Aorta (tissue), 5 donors: Measurements from ENCODE around the gene PARM1. TPM values are rescaled to one million over a fixed set of nuclear protein-coding genes. Genes with fewer than 3 reads are reported as not detected.

Experiments
- ATAC-seq: fragments of 200-7000 bp; cut with Tn5 transposase; one replicate; pipeline ENCODE4 v1.9.1; 2022; ENCODE audit warnings: moderate library complexity; ENCODE audit not compliant: low FRiP score
- DNase-seq, 2 donors: peaks; one replicate each; pipeline ENCODE4 v3.0.0-alpha.2; 2020
- H3K27ac ChIP-seq, 2 donors: one replicate each; pipeline ENCODE4 v1.5.1; 2013; ENCODE audit warnings: low read length in 2 of 2, mild to moderate bottlenecking in 2 of 2, moderate library complexity in 2 of 2, control low read depth in 1 of 2, inconsistent platforms in 1 of 2, low read depth in 1 of 2
- H3K27me3 ChIP-seq, 2 donors: one replicate each; pipeline ENCODE4 v1.6.1; 2013; ENCODE audit warnings: control low read depth in 1 of 2, low read length in 1 of 2, mild to moderate bottlenecking in 1 of 2, moderate library complexity in 1 of 2; ENCODE audit not compliant: insufficient read depth in 2 of 2, control insufficient read depth in 1 of 2
- H3K36me3 ChIP-seq, 2 donors: one replicate each; pipeline ENCODE4 v1.6.1; 2013; ENCODE audit warnings: control low read depth in 1 of 2, low read length in 1 of 2, mild to moderate bottlenecking in 1 of 2; ENCODE audit not compliant: insufficient read depth in 2 of 2, control insufficient read depth in 1 of 2
- H3K4me1 ChIP-seq, 2 donors: one replicate each; pipeline ENCODE4 v1.6.1; 2013; ENCODE audit warnings: low read length in 2 of 2, control low read depth in 1 of 2, mild to moderate bottlenecking in 1 of 2, moderate library complexity in 1 of 2; ENCODE audit not compliant: insufficient read depth in 2 of 2, control insufficient read depth in 1 of 2
- H3K4me3 ChIP-seq, 2 donors: one replicate each; pipeline ENCODE4 v1.5.1; 2013; ENCODE audit warnings: low read length in 2 of 2, control low read depth in 1 of 2, mild to moderate bottlenecking in 1 of 2
- H3K9me3 ChIP-seq: one replicate; pipeline ENCODE4 v1.6.1; 2013; ENCODE audit warnings: mild to moderate bottlenecking, low read length; ENCODE audit not compliant: control insufficient read depth
- WGBS, 2 donors: extraction: QIAGEN DNeasy Blood & Tissue Kit; methylation state at CpG; one replicate each; pipeline ENCODE4 v1.1.7; 2013; 5-methylcytosine and 5-hydroxymethylcytosine counted together
- intact Hi-C, 2 donors: fragments of 100-400 bp; cut with DNase I; formaldehyde crosslinking; loops; one replicate each; pipeline versions ENCODE4 v1.14.2 to v1.15.0; 2022
- polyA plus RNA-seq, 2 donors: library from polyadenylated mRNA; stranded (reverse); fragments of 200-250 nt; gene quantifications; one replicate each; pipeline ENCODE4 v1.2.3, GENCODE V29; 2013
- total RNA-seq, 2 donors: library from RNA; stranded (reverse); fragmentation: NEBNext Ultra II Directional; extraction: Animal tissue kit (Norgen Biotek cat#: 25700); gene quantifications; one replicate each; pipeline ENCODE4 v1.2.1, GENCODE V29; 2021
- donor health status: healthy with polysubstance abuse.
- donor health status: Bipolar disorder and iron deficiency.
- donor health status: DM: no; HTN: no; CAD: no.
- donor health status: DM: no; HTN: no; CAD: no.
- donor health status: DM: yes; HTN: yes; CAD: no.

The PARM1 gene
- total and polyA plus RNA-seq, 4 donors, result 42.6 to 202 (median 80.4) TPM

- Histone ChIP-seq H3K4me3 (no peak overlapping the region), H3K27ac (no peak overlapping the region), H3K9me3 (peaks cover 2% of the 10 kb centered on the region), H3K36me3 (peaks cover 0 to 2% of the 10 kb centered on the region in 2 donors), H3K4me1 (peaks cover 1 to 3% of the 10 kb centered on the region in 2 donors), H3K27me3 (no peaks in the 10 kb centered on the region)
- no peak for ATAC-seq
- DNase-seq, result no peak
- intact Hi-C loops, result no loop called here
- 40 to 50% methylated on average over 2 of the region's 2 CpGs for WGBS, 2 donors
Observed at GRCh38 chr4:74947798-74948197, 14.9 kb downstream of the PARM1 start.

GRCh38 chr4:74948236-74948635 is 15.3 kb downstream of the PARM1 start:
- WGBS, 2 donors, result 61 to 66% methylated on average over 2 of the region's 2 CpGs
- no peak for DNase-seq
- Histone ChIP-seq H3K9me3 (peaks cover 2% of the 10 kb centered on the region), H3K36me3 (peaks cover 0 to 2% of the 10 kb centered on the region in 2 donors), H3K27me3 (no peaks in the 10 kb centered on the region), H3K27ac (no peak overlapping the region), H3K4me1 (peaks cover 1 to 3% of the 10 kb centered on the region in 2 donors), H3K4me3 (no peak overlapping the region)
- intact Hi-C loops, result no loop called here
- ATAC-seq, result no peak

GRCh38 chr4:74950200-74950599 is 17.3 kb downstream of the PARM1 start:
- H3K27ac ChIP-seq, result no peak overlapping the region
- H3K27me3 ChIP-seq, result no peaks in the 10 kb centered on the region
- H3K36me3 ChIP-seq, result peaks cover 0 to 3% of the 10 kb centered on the region in 2 donors
- H3K4me1 ChIP-seq, result peaks cover 0 to 1% of the 10 kb centered on the region in 2 donors
- WGBS, 2 donors, result 92 to 93% methylated on average over 3 of the region's 3 CpGs
- H3K4me3 ChIP-seq, result no peak overlapping the region
- H3K9me3 ChIP-seq, result peaks cover 2% of the 10 kb centered on the region
- ATAC-seq, result no peak
- intact Hi-C loops, result no loop called here
- DNase-seq, result no peak

- WGBS, 2 donors, result 93% methylated on average over 5 of the region's 5 CpGs
- Histone ChIP-seq H3K4me1 (peaks cover 0 to 1% of the 10 kb centered on the region in 2 donors), H3K27ac (no peak overlapping the region), H3K9me3 (peaks cover 2% of the 10 kb centered on the region), H3K4me3 (no peak overlapping the region), H3K27me3 (no peaks in the 10 kb centered on the region), H3K36me3 (peaks cover 0 to 3% of the 10 kb centered on the region in 2 donors)
- no peak for ATAC-seq
- no peak for DNase-seq
- intact Hi-C loops, result no loop called here
Observed at GRCh38 chr4:74950882-74951281, 18.0 kb downstream of the PARM1 start.

GRCh38 chr4:74953647-74954046 is 20.7 kb downstream of the PARM1 start:
- ATAC-seq (no peak), DNase-seq (no peak)
- H3K27me3 ChIP-seq, result no peaks in the 10 kb centered on the region
- intact Hi-C loops, result no loop called here
- WGBS, 2 donors, result 86 to 94% methylated on average over 4 of the region's 4 CpGs
- peaks cover 3 to 4% of the 10 kb centered on the region in 2 donors for H3K36me3 ChIP-seq
- no peak overlapping the region for H3K4me3 ChIP-seq
- peaks cover 2% of the 10 kb centered on the region for H3K9me3 ChIP-seq
- no peaks in the 10 kb centered on the region for H3K4me1 ChIP-seq
- H3K27ac ChIP-seq, result no peak overlapping the region

- intact Hi-C loops, result no loop called here
- WGBS, 2 donors, result 92 to 100% methylated on average over 2 of the region's 2 CpGs
- H3K27ac ChIP-seq, result no peak overlapping the region
- no peak for ATAC-seq
- no peaks in the 10 kb centered on the region for H3K9me3 ChIP-seq
- no peaks in the 10 kb centered on the region for H3K4me1 ChIP-seq
- DNase-seq, result no peak
- no peak overlapping the region for H3K4me3 ChIP-seq
- H3K36me3 ChIP-seq, result peaks cover 0 to 4% of the 10 kb centered on the region in 2 donors
- H3K27me3 ChIP-seq, result no peaks in the 10 kb centered on the region
Observed at GRCh38 chr4:74958881-74959280, 26.0 kb downstream of the PARM1 start.

GRCh38 chr4:74961230-74961629 is 28.3 kb downstream of the PARM1 start:
- WGBS, 2 donors, result 95 to 98% methylated on average over 2 of the region's 2 CpGs
- no peak overlapping the region for H3K27ac ChIP-seq
- peaks cover 0 to under 1% of the 10 kb centered on the region in 2 donors for H3K4me1 ChIP-seq
- DNase-seq (no peak), ATAC-seq (no peak)
- intact Hi-C loops, result no loop called here
- H3K36me3 ChIP-seq, result peaks cover 0 to 4% of the 10 kb centered on the region in 2 donors
- no peaks in the 10 kb centered on the region for H3K27me3 ChIP-seq
- no peaks in the 10 kb centered on the region for H3K9me3 ChIP-seq
- no peak overlapping the region for H3K4me3 ChIP-seq

- no peak overlapping the region for H3K27ac ChIP-seq
- no peaks in the 10 kb centered on the region for H3K27me3 ChIP-seq
- H3K36me3 ChIP-seq, result peaks cover 0 to 4% of the 10 kb centered on the region in 2 donors
- H3K9me3 ChIP-seq, result no peaks in the 10 kb centered on the region
- H3K4me3 ChIP-seq, result no peak overlapping the region
- DNase-seq (no peak), ATAC-seq (no peak)
- H3K4me1 ChIP-seq, result peaks cover 4% of the 10 kb centered on the region in 2 donors
- intact Hi-C loops, result no loop called here
Observed at GRCh38 chr4:74962584-74962983, 29.7 kb downstream of the PARM1 start.

GRCh38 chr4:74964311-74964710 is 31.4 kb downstream of the PARM1 start:
- Histone ChIP-seq H3K4me1 (peaks cover 4 to 5% of the 10 kb centered on the region in 2 donors), H3K9me3 (no peaks in the 10 kb centered on the region), H3K27me3 (no peaks in the 10 kb centered on the region), H3K36me3 (no peaks in the 10 kb centered on the region), H3K4me3 (no peak overlapping the region), H3K27ac (no peak overlapping the region)
- WGBS, 2 donors, result 55 to 61% methylated on average over 2 of the region's 2 CpGs
- intact Hi-C loops, result no loop called here
- ATAC-seq (no peak), DNase-seq (no peak)
